Stomach (tissue), 4 donors: Measurements from ENCODE around the gene AGER.

Experiments used
- EP300 ChIP-seq: sonication (generic); formaldehyde crosslinking; IDR thresholded peaks from one replicate; pipeline ENCODE4 v1.6.1; 2017; ENCODE audit warnings: antibody characterized with exemption
- POLR2A ChIP-seq, 4 donors: fragments of 450-650 bp; IDR thresholded peaks; one replicate each; pipeline ENCODE4 v1.6.1; 2016; ENCODE audit warnings: antibody characterized with exemption in 4 of 4, control low read depth in 2 of 4, mild to moderate bottlenecking in 1 of 4, moderate library complexity in 1 of 4
- POLR2AphosphoS5 ChIP-seq, 3 donors: sonication (generic); formaldehyde crosslinking; IDR thresholded peaks; one replicate each; pipeline ENCODE4 v1.6.1; 2016; ENCODE audit warnings: antibody characterized with exemption in 3 of 3
- TF ChIP-seq, protein P1 (sequence below), 7 experiments: fragments of 450-650 bp in 4 of 7; fragments of 200-600 bp in 3 of 7; sonication (generic) in 3 of 7; IDR thresholded peaks; one replicate each; pipeline ENCODE4 v1.5.1; 2016 to 2019; ENCODE audit warnings: antibody characterized with exemption in 7 of 7, control low read depth in 2 of 7, mild to moderate bottlenecking in 1 of 7

DNA sequence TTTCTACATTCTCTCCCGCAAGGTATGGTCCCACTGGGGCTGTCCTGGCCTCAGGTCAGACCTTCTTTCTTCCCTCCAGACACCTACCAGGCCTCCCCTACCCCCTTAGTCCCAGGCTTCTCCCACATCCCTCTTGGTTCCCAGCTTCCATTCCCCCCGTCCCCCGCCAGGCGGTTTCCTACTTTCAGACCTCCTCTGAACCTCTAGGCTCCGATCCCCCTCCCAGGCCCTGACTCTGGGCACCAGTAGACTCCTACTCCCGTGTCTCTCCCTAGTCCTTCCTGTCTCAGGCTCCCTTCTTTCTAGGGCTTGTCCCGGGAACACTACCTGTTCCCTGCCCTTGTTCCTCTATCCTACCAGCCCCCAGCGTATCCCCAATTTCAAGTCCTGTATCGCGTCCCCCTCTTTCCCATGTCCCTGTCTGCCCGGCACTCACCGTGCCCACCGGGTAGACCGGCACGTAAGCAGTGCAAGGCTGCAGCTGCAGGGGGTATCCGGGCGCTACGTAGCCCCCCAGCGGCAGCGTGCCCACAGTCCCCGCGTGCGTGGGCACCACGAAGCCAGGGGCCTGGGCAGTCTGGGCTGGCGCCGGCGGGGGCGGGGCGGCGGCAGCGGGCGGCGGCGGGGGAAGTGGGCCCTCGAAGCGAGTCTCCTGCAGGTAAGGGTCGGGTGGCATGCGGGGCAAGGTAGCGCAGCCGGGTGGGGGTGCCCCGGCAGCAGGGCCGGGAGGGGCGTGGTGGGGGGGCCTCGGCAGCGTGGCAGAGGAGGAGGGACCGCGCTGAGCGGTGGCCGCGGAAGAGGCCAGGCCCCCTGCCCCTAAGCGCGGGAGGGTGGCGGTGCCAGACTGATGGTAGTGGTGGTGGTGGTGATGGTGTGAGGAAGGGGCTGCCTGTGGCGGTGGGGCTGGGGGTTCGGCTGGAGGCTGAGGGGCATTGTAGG is 33.9 kb downstream of the AGER start:
- TF ChIP-seq, protein P1, sequence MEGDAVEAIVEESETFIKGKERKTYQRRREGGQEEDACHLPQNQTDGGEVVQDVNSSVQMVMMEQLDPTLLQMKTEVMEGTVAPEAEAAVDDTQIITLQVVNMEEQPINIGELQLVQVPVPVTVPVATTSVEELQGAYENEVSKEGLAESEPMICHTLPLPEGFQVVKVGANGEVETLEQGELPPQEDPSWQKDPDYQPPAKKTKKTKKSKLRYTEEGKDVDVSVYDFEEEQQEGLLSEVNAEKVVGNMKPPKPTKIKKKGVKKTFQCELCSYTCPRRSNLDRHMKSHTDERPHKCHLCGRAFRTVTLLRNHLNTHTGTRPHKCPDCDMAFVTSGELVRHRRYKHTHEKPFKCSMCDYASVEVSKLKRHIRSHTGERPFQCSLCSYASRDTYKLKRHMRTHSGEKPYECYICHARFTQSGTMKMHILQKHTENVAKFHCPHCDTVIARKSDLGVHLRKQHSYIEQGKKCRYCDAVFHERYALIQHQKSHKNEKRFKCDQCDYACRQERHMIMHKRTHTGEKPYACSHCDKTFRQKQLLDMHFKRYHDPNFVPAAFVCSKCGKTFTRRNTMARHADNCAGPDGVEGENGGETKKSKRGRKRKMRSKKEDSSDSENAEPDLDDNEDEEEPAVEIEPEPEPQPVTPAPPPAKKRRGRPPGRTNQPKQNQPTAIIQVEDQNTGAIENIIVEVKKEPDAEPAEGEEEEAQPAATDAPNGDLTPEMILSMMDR (IDR thresholded peaks at IDR 0.05), result no peak
- TF ChIP-seq POLR2A (IDR thresholded peaks at IDR 0.05) (no peak), POLR2AphosphoS5 (IDR thresholded peaks at IDR 0.05) (no peak), EP300 (no peak)
